Right atrium auricular region (tissue), 2 donors: Measurements from ENCODE around the gene AIDA. TPM values are rescaled to one million over a fixed set of nuclear protein-coding genes. Genes with fewer than 3 reads are reported as not detected.
"Not testable (repeated sequence)": the region's sequence is repeated elsewhere in the genome, so short reads cannot be mapped to it uniquely, and the experiment has no call there.

Experiments used
- DNase-seq: peaks from one replicate; pipeline ENCODE4 v3.0.0-alpha.2; 2019; ENCODE audit warnings: low spot score
- H3K27ac ChIP-seq, 2 donors: fragments of 200-600 bp; sonication (generic); 1 replicate in 1 of 2; 2 replicates in 1 of 2; pipeline ENCODE4 v1.5.1; 2016 to 2019
- H3K27me3 ChIP-seq, 2 donors: fragments of 200-600 bp; sonication (generic); one replicate each; pipeline versions ENCODE4 v1.5.1 to v1.6.0; 2017 to 2019
- H3K36me3 ChIP-seq: fragments of 200-600 bp; sonication (generic); one replicate; pipeline ENCODE4 v1.5.1; 2016
- H3K4me1 ChIP-seq, 2 donors: fragments of 200-600 bp; sonication (generic); one replicate each; pipeline versions ENCODE4 v1.5.1 to v1.6.0; 2017 to 2019
- H3K4me3 ChIP-seq, 2 donors: fragments of 200-600 bp; sonication (generic); 1 replicate in 1 of 2; 2 replicates in 1 of 2; pipeline ENCODE4 v1.5.1; 2017 to 2019; ENCODE audit warnings: mild to moderate bottlenecking in 1 of 2, moderate library complexity in 1 of 2
- H3K9me3 ChIP-seq, 2 donors: fragments of 200-600 bp; sonication (generic); one replicate each; pipeline ENCODE4 v1.5.1; 2019
- CTCF ChIP-seq, 2 donors: fragments of 200-600 bp; sonication (generic); IDR thresholded peaks; one replicate each; pipeline ENCODE4 v1.5.1; 2019; ENCODE audit warnings: antibody characterized with exemption in 2 of 2
- total RNA-seq, 2 donors: library from RNA; depleted of rRNA; stranded (reverse); fragments of >200 nt; gene quantifications; one replicate each; pipeline ENCODE4 v1.1.0, GENCODE V29; 2016

The AIDA gene
- total RNA-seq, 2 donors from 2014 or later: 40.0 to 42.4 TPM

GRCh38 chr1:222694927-222695326 lies 17.4 kb downstream of the AIDA start:
- DNase-seq: no peak
- no peak overlapping the region for H3K4me3 ChIP-seq
- H3K27ac ChIP-seq: no peak overlapping the region
- H3K36me3 ChIP-seq: peaks cover 4% of the 10 kb centered on the region
- H3K27me3 ChIP-seq: no peaks in the 10 kb centered on the region
- no peaks in the 10 kb centered on the region for H3K4me1 ChIP-seq
- no peaks in the 10 kb centered on the region for H3K9me3 ChIP-seq
- TF ChIP-seq CTCF (IDR thresholded peaks at IDR 0.05): no peak

GRCh38 chr1:222691016-222691415 lies 21.3 kb downstream of the AIDA start:
- Histone ChIP-seq H3K36me3 (peaks cover 14% of the 10 kb centered on the region), H3K4me3 (no peak overlapping the region), H3K27ac (no peak overlapping the region), H3K4me1 (no peaks in the 10 kb centered on the region), H3K9me3 (no peaks in the 10 kb centered on the region), H3K27me3 (no peaks in the 10 kb centered on the region)
- no peak for TF ChIP-seq CTCF (IDR thresholded peaks at IDR 0.05)
- no peak for DNase-seq

DNA sequence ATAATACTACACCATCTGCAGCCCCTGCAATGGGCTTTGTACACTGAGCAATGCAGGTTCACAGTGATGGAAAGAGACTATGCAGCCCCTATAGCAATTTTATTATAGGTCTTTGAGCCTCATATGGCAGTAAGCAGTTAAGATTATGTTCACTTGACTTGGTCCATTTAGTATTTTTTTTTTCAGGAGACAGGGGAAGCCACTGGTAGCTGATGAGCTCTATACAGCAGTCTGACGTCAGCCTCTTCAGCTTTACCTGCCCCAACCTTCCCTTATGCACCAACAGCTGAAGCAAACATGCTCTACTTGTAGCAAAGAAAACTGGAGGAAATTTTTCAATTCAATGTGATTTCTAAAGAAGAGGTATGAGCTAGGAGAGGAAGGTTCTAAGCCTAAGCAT lies 32.2 kb downstream of the AIDA start:
- H3K4me1 ChIP-seq: no peaks in the 10 kb centered on the region
- no peak for TF ChIP-seq CTCF (IDR thresholded peaks at IDR 0.05)
- DNase-seq: no peak
- H3K27me3 ChIP-seq: no peaks in the 10 kb centered on the region
- H3K27ac ChIP-seq: no peak overlapping the region
- no peaks in the 10 kb centered on the region for H3K9me3 ChIP-seq
- H3K36me3 ChIP-seq: peaks cover 10% of the 10 kb centered on the region
- H3K4me3 ChIP-seq: no peak overlapping the region

- TF ChIP-seq CTCF (IDR thresholded peaks at IDR 0.05): no peak
- Histone ChIP-seq H3K27ac (no peak overlapping the region), H3K27me3 (no peaks in the 10 kb centered on the region), H3K36me3 (peaks cover 24% of the 10 kb centered on the region), H3K9me3 (no peaks in the 10 kb centered on the region), H3K4me1 (no peaks in the 10 kb centered on the region), H3K4me3 (no peak overlapping the region)
- no peak for DNase-seq
Observed at GRCh38 chr1:222670110-222670509, 42.2 kb downstream of the AIDA start.

DNA sequence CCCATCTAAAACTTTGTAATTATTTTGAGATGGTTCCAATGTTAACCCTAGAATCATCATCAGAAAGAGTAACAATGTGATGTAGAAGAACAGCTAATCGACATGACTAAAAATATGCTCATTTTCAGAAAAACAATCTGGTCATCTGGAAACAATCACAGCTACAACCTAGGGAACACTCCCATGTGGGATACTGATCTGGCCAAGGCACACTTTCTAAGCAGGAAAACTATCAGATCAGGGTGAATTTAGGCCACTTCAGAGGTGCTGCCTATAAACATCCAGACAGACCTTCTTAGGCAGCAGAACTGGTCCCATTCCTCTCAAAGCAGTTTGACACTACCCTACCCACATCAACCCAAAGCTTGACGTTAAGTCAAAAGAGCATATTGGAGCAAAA lies 43.2 kb downstream of the AIDA start:
- not testable (repeated sequence) for H3K4me1 ChIP-seq, H3K9me3 ChIP-seq, DNase-seq, H3K27me3 ChIP-seq, H3K27ac ChIP-seq, H3K4me3 ChIP-seq
- peaks cover 33% of the 10 kb centered on the region for H3K36me3 ChIP-seq

GRCh38 chr1:222668184-222668583 lies 44.1 kb downstream of the AIDA start:
- not testable (repeated sequence) for H3K4me3 ChIP-seq, H3K4me1 ChIP-seq, H3K9me3 ChIP-seq, DNase-seq, H3K27me3 ChIP-seq, H3K27ac ChIP-seq
- peaks cover 43% of the 10 kb centered on the region for H3K36me3 ChIP-seq

- DNase-seq: no peak
- no peak overlapping the region for H3K27ac ChIP-seq
- no peaks in the 10 kb centered on the region for H3K4me1 ChIP-seq
- no peaks in the 10 kb centered on the region for H3K9me3 ChIP-seq
- no peaks in the 10 kb centered on the region for H3K27me3 ChIP-seq
- H3K4me3 ChIP-seq: no peak overlapping the region
- TF ChIP-seq CTCF (IDR thresholded peaks at IDR 0.05): no peak
- H3K36me3 ChIP-seq: peaks cover 53% of the 10 kb centered on the region
Observed at GRCh38 chr1:222665964-222666363, 46.3 kb downstream of the AIDA start.
